GM19395 (cell line): ENCODE data around the gene HDAC4.

ENCODE experiments used
- ATAC-seq: cut with Tn5 transposase; IDR thresholded peaks from one replicate; pipeline ENCODE4 v1.9.1; 2021; ENCODE audit warnings: mild to moderate bottlenecking, moderate library complexity; ENCODE audit not compliant: unreplicated experiment

The HDAC4 gene

GRCh38 chr2:239311132-239312040, 89.4 kb downstream of the HDAC4 start:
- no peak for ATAC-seq

- no peak for ATAC-seq
Measured at GRCh38 chr2:239310401-239311061, 90.3 kb downstream of the HDAC4 start.

GRCh38 chr2:239309398-239310245, 91.2 kb downstream of the HDAC4 start:
- ATAC-seq, result no peak

DNA sequence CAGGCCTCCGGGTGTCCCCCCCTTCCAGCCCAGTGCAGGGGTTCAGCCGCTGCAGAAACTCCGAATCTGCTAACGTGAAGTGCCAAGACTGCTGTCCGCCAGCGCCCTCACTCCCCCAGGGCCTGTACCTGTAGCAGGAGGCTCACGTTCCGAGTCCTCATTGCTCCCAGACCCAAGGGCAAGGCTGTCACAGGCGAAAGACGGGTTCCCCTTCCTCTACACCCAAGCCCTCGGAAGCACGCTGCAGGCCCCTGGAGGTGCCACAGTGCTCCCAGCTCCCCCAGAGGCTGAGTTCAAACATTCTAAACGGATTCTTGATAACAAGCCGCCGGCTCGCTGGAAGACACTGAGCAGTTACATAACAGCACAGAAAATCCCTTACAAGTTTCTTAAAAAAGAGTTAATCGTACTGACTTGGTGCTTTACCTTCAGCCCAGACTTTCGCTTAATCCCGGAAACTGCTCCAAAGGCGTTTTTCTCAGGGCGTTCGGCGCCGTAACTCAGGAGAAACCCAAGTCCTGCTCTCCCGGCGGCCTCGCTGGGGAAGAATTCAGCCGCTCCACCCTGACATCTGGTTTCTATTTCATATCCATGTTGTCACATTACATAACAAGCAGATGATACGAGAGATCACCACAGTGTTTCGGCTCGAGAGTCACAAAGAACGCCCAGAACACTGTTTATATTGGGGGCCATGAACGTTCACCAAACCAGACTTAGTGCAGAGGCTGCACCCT, 92.0 kb downstream of the HDAC4 start:
- no peak for ATAC-seq

- ATAC-seq, result no peak
Measured at GRCh38 chr2:239307921-239308613, 92.8 kb downstream of the HDAC4 start.

DNA sequence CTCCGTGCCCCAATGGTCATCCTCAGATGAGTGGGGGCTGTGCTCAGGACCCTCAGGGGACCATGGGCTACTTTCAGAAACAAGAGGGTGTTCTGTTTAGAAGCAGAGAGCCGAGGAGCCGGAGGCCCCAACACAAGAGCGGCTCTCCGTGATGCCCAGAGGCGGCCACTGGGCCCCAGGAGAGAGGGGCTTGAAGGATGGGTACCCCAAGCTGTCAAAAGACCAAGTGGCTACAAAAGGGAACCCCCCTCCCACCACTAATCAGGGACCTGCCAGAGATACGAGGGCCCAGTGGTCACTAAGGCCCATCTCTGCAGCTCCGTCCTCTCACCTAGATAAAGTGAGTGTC, 93.6 kb downstream of the HDAC4 start:
- ATAC-seq, result no peak

- no peak for ATAC-seq
Measured at GRCh38 chr2:239306274-239307220, 94.3 kb downstream of the HDAC4 start.

GRCh38 chr2:239305771-239306170, 95.0 kb downstream of the HDAC4 start:
- ATAC-seq, result no peak

- no peak for ATAC-seq
Measured at GRCh38 chr2:239305222-239305575, 95.6 kb downstream of the HDAC4 start.

- ATAC-seq, result no peak
Measured at GRCh38 chr2:239304533-239305221, 96.1 kb downstream of the HDAC4 start.

GRCh38 chr2:239303711-239304532, 96.9 kb downstream of the HDAC4 start:
- no peak for ATAC-seq

DNA sequence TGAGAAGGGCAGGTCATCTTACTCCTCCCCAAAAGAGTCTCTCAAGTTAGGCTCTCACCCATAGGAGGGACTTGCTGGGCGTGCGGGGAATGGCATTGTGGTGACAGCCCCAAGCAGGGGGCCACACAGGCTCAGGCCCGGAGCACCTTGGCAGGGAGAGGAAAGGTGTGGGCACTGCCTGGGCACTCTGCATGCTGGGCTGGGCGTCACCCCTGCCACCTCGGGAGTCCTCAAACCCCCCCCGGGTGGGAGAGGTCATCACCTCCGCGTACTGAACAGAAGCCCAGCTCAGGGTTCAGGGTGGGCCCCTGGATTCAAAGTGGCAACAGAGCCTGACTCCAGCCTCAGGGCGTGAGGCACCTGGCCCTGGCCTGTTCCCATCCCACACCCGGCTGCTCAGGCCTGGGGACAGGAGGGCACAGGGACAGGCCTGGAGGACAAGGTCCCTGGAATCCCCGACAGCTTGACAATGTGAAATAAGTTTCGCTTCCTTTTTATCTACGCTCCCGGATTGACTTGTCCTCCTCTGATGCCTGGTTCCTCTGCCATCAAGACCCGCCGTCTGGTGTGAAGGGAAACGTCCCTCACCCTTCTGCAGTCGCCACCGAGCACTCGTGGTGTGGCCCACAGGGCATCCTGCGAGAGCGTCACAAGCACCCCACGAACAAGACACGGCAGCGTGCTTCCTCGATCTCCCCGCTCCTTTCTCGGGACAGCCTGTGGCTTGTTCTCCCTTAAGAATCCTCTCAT, 97.8 kb downstream of the HDAC4 start:
- no peak for ATAC-seq

- no peak for ATAC-seq
Measured at GRCh38 chr2:239302083-239302807, 98.6 kb downstream of the HDAC4 start.

GRCh38 chr2:239300871-239301735, 99.7 kb downstream of the HDAC4 start:
- no peak for ATAC-seq

DNA sequence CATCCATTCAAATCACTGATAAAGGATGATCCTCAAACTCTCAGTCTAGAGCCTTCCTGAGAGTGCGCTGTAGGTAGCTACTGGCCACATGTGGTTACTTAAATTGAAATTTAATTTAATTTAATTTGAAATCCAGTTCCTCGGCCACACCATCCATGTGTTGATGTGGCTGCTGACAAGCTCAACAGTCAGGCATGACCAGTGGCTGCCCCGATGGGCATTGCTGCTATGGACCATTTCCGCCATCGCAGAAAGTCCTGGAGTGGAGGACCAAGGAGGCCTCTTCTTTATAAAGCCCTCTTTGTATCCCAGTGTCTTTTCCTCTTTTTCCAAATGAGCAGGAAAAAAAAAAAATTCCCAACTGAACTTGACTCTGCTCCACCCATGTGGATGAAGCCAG, 100.6 kb downstream of the HDAC4 start:
- ATAC-seq, result no peak
